NT2/D1 (cell line): ENCODE measurements around the gene GPR158.

ENCODE experiments used
- SUZ12 ChIP-seq: IDR thresholded peaks from 2 replicates; pipeline ENCODE4 v1.6.1; 2011; ENCODE audit not compliant: insufficient read length, insufficient read depth; ENCODE audit errors: extremely low read depth
- YY1 ChIP-seq: IDR thresholded peaks from 2 replicates; pipeline ENCODE4 v1.6.1; 2011; ENCODE audit not compliant: insufficient read length, insufficient read depth
- ZNF274 ChIP-seq: IDR thresholded peaks from 2 replicates; pipeline ENCODE4 v1.6.1; 2011; ENCODE audit warnings: mild to moderate bottlenecking, low read depth, low read length

GRCh38 chr10:25536027-25536426 is 361.2 kb downstream of the GPR158 start:
- TF ChIP-seq ZNF274 (no peak), SUZ12 (no peak), YY1 (no peak)
